ENCODE measurements around the gene RIMKLA. TPM values are rescaled to one million over a fixed set of nuclear protein-coding genes. Genes with fewer than 3 reads are reported as not detected.

Gene RIMKLA
- total and polyA plus RNA-seq, 2 of the 13 experiments (the other 11 are each of a cell fraction or from before 2014, with no cell fraction given), result 2.5 to 3.8 TPM

GRCh38 chr1:42462828-42463763 is 82.5 kb downstream of the RIMKLA start, which contains the start of gene CCDC30 (continued):
- TF ChIP-seq MZF1 (CRISPR knock-in tag; IDR thresholded peaks at IDR 0.05; ENCODE audit: borderline replicate concordance) (no peak), ZNF772 (CRISPR knock-in tag; IDR thresholded peaks at IDR 0.05) (no peak), SKI (IDR thresholded peaks at IDR 0.05; ENCODE audit: partially characterized antibody) (peak; percentile 75), RFXAP (CRISPR knock-in tag; IDR thresholded peaks at IDR 0.05; ENCODE audit: borderline replicate concordance) (peak; percentile 76), KDM1A (CRISPR knock-in tag; IDR thresholded peaks at IDR 0.05) (no peak), SKIL (CRISPR knock-in tag; IDR thresholded peaks at IDR 0.05; ENCODE audit: borderline replicate concordance) (no peak), ZNF703 (CRISPR knock-in tag; IDR thresholded peaks at IDR 0.05; ENCODE audit: borderline replicate concordance) (no peak), ZNF737 (CRISPR knock-in tag; IDR thresholded peaks at IDR 0.05; ENCODE audit: borderline replicate concordance) (no peak), HMG20B (CRISPR knock-in tag; conservative IDR thresholded peaks at IDR 0.05) (no peak), EED (CRISPR knock-in tag; IDR thresholded peaks at IDR 0.05) (no peak), ZNF776 (CRISPR knock-in tag; IDR thresholded peaks at IDR 0.05) (no peak), MEIS2 (CRISPR knock-in tag; IDR thresholded peaks at IDR 0.05) (no peak; the same call in 1 of the 2 replicates), HCFC1 (IDR thresholded peaks at IDR 0.05; ENCODE audit: low read depth, low read length) (peak; percentile 53), SMC3 (IDR thresholded peaks at IDR 0.05; ENCODE audit: low read length) (no peak), RNF219 (CRISPR knock-in tag; IDR thresholded peaks at IDR 0.05) (no peak), CEBPZ (IDR thresholded peaks at IDR 0.05; ENCODE audit: low read length) (no peak), ZNF768 (CRISPR knock-in tag; IDR thresholded peaks at IDR 0.05) (no peak), GATAD2A (CRISPR knock-in tag; IDR thresholded peaks at IDR 0.05) (no peak; the same call in 1 of the 2 replicates), PAF1 (CRISPR knock-in tag; IDR thresholded peaks at IDR 0.05) (no peak), PITX1 (CRISPR knock-in tag; IDR thresholded peaks at IDR 0.05) (peak; percentile 46; the same call in 1 of the 2 replicates), ZNF280B (CRISPR knock-in tag; IDR thresholded peaks at IDR 0.05; ENCODE audit: borderline replicate concordance) (no peak)

Measured in HepG2 (cell line).